DMS53 treated with DMSO at 0.1 percent for 48 hours (cell line): Measurements from ENCODE around the gene GRIN3B.
"Not testable (repeated sequence)": the region's sequence is repeated elsewhere in the genome, so short reads cannot be mapped to it uniquely, and the experiment has no call there.

ENCODE experiments used
- DNase-seq: peaks from one replicate; lab custom pipeline; 2025; ENCODE audit not compliant: unreplicated experiment; lab: John Stamatoyannopoulos, UW

Gene GRIN3B, protein sequence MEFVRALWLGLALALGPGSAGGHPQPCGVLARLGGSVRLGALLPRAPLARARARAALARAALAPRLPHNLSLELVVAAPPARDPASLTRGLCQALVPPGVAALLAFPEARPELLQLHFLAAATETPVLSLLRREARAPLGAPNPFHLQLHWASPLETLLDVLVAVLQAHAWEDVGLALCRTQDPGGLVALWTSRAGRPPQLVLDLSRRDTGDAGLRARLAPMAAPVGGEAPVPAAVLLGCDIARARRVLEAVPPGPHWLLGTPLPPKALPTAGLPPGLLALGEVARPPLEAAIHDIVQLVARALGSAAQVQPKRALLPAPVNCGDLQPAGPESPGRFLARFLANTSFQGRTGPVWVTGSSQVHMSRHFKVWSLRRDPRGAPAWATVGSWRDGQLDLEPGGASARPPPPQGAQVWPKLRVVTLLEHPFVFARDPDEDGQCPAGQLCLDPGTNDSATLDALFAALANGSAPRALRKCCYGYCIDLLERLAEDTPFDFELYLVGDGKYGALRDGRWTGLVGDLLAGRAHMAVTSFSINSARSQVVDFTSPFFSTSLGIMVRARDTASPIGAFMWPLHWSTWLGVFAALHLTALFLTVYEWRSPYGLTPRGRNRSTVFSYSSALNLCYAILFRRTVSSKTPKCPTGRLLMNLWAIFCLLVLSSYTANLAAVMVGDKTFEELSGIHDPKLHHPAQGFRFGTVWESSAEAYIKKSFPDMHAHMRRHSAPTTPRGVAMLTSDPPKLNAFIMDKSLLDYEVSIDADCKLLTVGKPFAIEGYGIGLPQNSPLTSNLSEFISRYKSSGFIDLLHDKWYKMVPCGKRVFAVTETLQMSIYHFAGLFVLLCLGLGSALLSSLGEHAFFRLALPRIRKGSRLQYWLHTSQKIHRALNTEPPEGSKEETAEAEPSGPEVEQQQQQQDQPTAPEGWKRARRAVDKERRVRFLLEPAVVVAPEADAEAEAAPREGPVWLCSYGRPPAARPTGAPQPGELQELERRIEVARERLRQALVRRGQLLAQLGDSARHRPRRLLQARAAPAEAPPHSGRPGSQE

DNA sequence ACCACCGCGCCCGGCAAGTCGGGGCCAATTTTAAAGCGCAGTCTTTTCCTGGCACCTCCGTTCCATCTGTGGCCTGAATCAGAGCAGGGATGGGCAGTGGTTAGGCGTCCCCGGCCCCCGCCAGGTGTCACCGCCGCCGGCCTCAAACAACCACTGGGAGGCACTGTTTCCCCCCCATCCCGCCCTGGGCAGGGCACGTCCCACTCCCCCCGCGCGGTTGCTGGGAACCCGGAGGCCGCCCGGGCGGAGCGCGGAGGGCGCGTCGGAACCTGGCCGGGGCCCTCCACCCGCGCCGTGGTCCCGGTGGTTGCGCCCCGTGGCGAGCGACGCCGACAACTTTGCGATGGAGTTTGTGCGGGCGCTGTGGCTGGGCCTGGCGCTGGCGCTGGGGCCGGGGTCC is at the start of gene GRIN3B:
Gene GRIN3B, plus strand, starts transcription at position 325 of the 400 bp plus-strand sequence. Its CDS starts 19 bp downstream, at position 344.
- no peak for DNase-seq

DNA sequence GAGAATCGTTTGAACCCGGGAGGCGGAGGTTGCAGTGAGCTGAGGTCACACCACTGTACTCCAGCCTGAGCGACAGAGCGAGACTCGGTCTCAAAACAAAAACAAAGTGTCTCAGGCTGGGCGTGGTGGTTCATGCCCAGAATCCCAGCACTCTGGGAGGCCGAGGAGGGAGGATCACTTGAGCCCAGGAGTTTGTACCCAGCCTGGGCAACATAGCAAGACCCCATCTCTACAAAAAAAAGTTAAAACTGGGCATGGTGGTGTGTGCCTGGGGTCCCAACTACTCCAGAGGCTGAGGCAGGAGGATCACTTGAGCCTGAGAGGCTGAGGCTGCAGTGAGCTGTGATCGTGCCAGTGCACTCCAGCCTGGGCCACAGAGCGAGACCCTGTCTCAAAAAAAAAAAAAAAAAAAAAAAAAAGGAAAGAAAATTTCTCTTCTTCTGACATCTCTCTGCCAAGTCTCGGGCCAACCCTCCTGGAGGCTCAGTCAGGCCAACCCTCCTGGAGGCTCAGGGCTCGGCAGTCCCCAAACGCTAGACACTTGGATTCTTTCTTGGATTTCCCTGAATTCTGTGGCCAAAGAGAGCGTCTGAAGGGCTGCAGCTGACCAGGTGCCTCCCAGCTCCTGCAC is 48.1 kb upstream of the GRIN3B start:
- no peak for DNase-seq

DNA sequence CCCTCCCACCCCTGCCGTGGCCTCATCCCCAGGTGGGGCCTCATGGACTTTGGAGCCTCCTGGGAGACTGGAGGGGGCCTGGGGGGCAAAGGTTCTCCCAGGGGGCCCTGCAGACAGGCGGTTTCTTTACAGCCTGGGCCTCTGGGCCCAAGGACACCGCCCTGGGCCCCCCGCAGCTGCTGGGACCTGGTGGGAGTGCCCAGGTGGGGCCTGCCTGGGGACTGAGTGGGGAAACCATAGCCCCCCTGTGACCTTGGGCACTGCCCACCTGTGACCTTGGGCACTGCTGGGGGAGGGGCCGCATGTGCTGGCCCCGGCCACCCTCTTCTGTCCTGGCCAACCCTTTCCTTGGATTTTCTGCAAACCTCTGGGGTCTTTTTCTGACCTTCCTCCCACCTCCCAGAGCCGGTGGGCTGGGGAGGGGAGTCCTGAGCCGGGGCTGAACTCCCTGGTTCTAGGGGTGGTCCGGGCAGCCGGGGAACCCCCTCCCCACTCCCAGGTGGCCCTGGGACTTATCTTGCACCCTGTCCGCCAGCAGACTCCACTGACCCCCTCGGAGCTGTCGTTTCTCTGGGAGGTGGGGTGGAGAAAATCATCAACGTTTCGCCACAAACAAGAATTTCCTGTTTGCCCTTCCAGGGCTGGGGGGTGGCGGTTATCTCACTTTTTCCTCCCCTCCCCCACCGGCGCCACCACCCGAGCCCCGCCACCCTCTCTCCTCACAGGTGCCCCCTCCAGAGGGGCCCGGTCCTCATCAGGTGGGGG is 47.4 kb upstream of the GRIN3B start:
- DNase-seq, result no peak

DNA sequence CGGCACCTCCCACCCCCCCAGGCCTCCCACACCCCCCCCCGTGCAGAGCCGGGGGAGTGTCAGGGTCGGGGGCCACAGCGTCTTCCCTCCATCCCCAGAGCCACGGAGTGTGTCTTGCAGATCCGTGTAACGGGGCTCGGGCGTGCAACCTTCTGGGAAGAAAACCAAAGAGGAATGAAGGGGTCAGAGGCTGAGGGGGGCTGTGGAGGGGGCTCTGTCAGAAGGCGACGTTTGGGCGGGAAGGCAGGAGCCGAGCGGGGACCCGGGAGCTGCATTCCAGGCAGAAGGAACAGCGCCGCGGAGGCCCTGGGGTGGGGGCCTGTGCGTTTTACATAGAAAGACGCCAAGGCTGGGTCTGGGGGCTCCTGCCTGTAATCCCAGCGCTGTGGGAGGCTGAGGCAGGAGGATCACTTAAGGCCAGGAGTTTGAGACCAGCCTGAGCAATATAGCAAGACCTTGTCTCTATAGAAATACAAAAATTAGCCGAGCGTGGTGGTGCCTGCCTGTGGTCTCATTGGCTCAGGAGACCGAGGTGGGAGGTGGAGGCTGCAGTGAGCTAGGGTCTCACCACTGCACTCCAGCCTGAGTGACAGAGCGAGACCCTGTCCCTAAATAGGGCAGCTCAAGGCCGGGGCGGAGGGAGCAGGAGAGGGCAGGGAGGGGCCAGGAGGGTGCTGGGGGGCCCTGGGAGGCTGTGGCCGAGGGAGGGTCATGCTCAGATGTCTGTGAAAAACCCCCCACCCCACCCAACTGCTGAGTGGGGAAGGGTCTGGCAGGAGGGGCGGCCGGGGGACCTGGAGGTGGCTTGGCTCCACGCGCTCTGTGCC is 46.6 kb upstream of the GRIN3B start:
- no peak for DNase-seq

DNA sequence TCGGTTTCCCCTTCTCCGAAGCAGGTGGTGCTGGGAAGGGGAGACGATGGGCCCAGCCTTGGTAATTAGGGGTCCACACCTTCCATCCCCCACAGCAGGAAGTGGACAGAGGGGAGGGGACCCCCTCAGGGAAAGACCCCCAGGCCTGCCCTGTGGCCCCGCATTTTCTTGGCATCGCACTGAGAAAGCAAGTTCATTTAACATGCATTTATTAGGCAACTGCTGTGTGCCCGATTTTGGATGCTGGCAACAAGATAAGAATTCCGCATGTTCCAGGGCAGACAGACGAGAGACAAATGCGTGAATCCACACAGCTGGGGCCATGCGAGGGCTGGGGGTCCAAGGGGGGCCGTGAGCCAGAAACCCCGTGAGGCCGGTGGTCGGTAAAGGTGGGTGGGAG is 45.9 kb upstream of the GRIN3B start:
- DNase-seq, result no peak

DNA sequence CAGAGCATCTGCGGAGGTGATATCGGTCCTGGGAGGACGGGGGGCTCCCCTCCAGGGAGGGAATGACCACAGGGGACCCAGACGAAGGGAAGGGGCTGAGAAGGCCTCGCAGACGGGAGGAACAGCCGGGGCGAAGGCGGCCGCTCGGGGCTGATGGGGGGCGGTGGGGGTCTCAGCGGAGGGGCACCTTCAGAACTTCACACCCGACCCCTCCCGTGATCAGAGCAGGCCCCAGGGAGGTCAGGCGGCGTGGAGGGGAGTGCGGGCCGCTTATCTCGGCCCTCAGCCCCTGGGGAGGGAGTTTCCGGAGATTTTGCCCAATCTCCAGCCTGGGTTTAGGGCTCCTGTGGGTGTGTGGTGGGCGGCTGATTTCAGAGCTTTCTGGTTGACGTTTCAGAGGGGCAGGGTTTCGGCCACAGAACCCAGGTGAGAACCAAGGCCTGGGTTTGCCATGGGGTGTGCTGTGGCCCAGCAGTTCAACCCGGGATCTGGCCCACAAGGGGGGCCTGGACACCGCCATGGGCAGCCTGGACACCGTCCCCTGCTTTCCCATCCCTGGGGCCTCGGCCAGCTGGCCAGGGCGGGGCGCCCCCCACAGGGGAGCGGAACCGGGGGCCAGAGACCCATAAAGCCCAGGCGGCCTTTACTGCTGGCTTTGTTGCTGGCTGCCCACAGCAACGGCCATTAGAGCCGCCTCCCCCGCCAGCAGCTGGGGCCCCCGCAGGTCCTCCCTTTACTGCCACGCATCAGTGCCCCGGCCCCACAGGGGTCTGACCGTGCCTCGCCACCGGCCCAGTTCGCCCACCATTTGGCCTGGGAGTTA is 45.3 kb upstream of the GRIN3B start:
- DNase-seq, result no peak

DNA sequence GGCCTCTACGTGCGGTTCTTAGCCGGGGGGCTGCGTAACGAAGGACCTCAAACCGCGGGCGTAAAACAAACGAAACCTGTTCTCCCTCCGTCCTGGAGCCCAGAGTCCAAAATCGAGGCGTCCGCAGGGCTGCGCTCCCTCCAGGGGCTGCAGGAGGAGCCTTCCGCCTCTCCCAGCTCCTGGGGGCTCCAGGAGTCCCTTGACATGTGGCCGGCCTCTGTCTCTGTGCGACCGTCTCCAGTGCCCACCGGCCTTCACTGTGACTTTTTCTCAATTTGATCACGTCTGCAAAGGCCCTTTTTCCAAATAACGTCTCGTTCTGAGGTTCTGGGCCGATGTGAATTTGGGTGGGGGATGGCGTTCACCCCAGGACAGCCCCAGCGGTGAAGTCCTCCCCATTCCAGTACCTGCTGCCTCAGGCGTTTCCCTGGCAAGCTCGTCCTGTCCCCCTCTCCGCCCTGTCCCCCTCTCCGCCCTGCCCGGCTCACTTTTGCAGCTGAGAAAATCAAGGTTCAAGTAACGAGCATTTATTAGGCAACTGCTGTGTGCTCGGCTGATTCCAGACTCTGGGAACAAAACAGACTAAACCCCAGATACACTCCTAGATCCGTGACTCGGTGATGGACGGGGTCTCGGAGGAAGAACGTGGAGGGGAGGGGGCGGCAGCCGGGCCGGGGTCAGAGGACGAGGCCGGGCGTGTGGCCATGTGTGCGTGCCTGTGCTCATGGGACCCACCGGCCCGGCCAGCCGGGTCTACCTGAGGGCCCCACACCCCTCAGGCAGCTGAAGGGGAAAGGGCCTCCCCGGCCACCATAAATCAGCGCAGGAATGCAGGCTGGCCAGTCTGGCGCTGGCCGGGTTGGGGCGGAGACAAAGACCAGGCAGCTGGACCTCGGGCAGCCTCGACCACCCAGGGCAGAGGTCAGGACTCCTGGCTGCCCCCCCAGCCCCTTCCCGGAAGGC is 44.1 kb upstream of the GRIN3B start:
- DNase-seq, result no peak

DNA sequence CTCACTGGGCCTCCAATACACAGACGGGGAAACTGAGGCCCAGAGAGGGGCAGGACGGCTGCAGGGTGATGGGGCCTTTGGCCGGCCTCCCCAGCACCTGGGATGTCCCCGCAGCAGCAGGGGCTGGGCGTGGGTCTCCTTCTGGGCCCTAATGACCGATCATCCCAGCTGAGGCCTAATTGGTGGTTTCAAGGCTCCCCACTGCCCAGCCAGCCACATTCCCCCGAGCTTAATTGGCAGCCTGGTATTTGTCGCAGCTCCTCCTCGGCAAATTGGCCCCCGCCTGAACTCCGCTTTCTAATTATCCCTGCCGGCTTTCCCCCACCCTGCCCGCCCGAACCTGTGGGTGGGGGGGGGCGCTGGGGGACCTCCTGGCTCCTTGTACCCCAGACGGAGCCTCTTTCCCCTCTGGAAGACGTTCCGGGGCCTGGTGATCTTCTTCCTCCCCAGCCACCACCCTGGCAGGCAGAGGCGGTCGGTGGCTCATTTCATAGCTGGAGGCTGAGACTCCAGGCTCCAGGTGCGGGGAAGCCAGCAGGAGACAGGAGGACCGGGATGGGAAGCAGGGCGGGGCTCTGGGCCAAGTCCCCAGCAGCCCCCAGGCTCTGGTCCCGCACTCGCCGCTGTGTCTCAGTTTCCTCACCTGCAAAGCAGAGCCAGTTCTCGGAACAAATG is 43.3 kb upstream of the GRIN3B start:
- DNase-seq, result no peak

DNA sequence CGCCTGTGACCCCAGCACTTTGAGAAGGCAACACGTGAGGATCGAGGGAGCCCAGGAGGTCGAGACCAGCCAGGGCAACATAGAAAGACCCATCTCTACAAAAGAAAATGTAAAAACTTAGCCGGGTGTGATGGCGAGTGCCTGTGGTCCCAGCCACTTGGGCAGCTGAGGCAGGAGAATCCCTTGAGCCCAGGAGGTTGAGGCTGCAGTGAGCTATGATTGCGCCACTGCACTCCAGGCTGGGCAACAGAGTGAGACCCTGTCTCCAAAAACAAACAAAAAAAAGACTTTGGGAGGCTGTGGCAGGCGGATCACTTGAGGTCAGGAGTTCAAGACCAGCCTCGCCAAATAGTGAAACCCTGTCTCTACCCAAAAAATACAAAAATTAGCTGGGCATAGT is 42.6 kb upstream of the GRIN3B start:
- DNase-seq, result not testable (repeated sequence)

DNA sequence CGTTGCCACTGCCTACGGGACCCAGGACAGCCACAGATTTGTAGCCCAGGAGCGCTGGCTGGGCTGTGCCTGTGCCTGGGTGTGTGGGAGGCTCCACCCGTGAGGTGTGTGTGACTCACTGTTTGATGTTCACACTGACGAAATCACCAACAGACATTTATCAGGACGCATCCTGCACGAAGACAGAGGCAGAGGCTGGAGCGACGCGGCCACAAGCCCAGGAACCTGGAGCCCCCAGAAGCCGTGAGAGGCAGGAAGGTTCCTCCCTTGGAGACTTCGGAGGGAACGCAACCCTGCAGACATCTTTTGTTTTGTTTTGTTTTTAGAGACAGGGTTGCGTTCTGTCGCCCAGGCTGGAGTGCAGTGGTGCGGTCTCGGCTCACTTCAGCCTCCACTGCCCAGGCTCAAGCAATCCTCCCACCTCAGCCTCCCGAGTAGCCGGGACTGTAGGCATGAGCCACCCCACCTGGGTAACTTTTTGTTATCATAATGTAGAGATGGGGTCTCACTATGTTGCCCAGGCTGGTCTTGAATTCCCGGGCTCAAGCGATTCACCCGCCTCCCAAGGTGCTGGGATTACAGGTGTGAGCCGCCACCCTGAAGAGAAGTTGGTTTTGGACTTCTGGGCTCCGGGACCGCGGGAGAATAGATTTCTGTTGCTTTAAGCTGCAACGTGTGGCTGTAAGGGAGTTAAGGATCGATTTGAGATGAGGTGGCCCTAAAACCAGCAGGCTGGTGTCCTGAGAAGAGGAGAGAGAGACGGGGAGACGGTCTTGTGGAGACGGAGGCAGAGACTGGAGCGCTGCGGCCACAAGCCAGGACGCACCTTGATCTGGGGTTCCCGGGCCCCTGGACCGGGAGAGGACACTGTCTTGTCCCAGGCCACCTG is 41.0 kb upstream of the GRIN3B start:
- DNase-seq, result no peak

DNA sequence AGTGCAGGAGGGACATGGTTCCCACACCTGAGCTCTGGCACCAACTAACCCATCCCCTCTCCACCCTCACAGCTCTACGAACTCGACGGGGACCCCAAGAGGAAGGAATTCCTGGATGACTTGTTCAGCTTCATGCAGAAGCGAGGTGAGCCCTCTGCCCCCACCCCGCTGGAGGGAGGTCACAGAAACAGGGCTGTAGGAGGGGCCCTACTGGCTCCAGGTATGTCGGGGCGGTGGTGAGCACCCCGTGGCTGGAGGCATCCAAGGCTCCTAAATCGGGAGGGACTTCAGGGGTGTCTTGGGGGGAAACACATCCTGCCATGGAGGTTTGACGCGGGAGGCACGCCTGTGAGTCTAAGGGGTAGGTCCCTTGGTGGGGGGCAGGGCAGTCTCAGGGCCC is 40.2 kb upstream of the GRIN3B start:
- DNase-seq, result no peak

DNA sequence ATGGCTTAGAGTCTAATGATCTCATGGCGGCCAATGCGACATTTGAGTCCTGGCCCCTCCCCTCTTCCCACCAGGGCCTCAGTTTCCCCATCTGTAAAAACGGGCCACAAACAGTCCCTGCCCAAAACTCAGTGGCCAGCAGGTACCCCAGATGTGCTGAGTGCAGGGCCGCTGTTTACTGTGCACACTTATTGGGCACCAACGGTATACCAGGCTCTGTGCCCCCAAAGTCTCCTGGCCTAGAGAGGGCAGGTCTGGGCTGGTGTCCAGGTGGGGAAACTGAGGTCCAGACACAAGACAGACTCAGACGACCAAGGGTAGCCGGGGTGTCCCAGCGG is 39.6 kb upstream of the GRIN3B start:
- DNase-seq, result no peak

DNA sequence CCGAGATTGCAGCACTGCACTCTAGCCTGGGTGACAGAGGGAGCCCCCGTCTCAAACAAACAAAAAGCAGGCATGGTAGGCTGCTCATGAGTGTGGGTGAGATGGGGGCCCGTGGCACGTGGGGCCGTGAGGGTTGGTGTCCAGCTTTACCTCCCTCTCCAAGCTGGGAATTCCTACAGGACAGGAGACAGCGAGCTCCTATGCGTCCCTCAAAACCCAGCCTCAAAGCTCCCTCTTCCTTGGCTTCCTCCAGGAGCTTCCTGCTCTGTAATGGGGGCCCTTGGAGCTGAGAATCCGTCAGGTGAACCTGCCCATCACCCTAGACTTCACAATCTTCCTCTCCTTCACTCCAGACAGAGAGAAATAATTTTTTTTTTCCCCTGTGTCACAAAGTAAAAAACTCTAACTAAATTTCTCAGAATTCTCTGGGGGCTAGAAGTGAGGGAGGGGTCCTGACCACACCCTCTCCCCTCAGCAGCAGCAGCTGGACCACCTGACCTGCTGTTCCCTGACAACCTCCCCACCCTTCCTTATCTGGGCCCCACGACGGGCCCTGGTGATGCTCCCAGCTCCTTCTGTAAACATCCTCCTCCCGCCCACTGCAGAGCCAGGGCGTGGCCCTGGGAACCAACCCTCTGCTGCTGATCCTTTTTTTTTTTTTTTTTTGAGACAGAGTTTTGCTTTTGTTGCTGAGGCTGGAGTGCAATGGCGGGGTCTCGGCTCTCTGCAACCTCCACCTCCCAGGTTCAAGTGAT is 38.2 kb upstream of the GRIN3B start:
- no peak for DNase-seq

DNA sequence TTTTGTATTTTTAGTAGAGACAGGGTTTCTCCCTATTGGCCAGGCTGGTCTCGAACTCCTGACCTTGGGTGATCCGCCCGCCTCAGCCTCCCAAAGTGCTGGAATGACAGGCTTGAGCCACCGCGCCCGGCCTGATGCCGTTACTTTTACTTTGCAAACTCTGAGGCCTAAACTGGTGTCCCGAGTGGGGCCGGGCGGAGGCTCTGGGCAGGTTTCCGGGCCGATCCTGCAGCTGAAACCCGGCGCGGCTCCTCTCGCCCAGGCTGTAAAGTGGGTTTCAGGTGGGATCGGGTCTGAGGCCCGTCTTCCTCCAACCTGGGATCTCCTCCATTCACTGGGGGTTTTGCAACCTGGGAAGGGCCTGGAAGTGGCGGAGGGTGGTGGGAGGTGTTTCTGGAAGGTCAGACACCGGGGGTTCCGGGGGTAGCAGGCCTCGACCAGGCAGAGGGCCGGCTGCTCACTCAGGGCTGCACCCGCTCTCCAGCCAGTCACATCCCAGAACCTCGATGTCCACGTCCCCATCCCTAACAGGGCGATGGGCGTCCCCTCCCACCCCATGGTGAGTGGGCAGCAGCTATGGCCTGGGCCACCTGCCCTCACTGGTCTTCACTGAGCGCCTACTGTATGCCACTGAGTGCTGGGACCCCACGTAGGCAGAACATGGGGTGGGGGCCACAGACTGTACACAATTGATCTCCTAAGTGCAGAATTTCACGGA is 37.4 kb upstream of the GRIN3B start:
- DNase-seq, result no peak

DNA sequence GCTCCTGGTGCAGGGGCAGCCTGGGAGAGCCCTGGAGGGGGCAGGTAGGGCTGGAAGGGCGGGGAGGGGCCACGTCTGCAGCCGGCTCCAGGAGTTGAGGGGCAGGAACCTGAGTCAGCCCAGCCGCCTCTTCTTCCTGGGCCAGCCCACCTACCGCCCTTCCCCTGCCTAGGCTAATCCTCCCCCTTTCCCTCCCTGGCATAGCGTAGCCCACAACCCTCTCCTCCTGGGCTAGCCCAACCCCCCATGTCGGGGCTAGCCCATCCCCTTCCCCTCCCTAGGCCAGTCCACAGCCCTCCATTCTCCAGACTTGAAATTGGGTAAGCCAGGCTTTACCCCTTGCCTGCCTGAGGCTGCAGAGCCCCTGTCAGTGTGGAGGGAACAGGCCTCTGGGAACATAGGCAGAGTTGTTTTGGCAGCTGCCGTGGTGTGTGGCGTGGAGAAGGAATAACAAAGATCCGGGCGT is 36.7 kb upstream of the GRIN3B start:
- DNase-seq, result no peak
